Brain microvascular endothelial cell (primary cell): ENCODE measurements around the gene FAM177B.
A peak's percentile ranks its signal among the peaks of the same experiment; 100 is the strongest.

Source experiments
- DNase-seq: peaks from one replicate; pipeline ENCODE4 v3.0.0-alpha.2; 2020
- H3K27ac ChIP-seq: fragments of 250-450 bp; sonication (Bioruptor Pico); 2 replicates; pipeline ENCODE4 v1.5.1; 2020; ENCODE audit warnings: mild to moderate bottlenecking, moderate library complexity
- H3K27me3 ChIP-seq: fragments of 250-450 bp; sonication (Bioruptor Pico); replicated peaks from 2 replicates; pipeline ENCODE4 v1.5.1; 2020; ENCODE audit warnings: mild to moderate bottlenecking
- H3K36me3 ChIP-seq: fragments of 250-450 bp; sonication (Bioruptor Pico); replicated peaks from 2 replicates; pipeline ENCODE4 v1.5.1; 2020; ENCODE audit warnings: mild to moderate bottlenecking
- H3K4me3 ChIP-seq: 2 replicates; pipeline ENCODE4 v1.5.1; 2011; ENCODE audit warnings: low read depth, mild to moderate bottlenecking, control low read depth, low read length, moderate library complexity
- CTCF ChIP-seq: IDR thresholded peaks from 2 replicates; pipeline ENCODE4 v1.5.1; 2011; ENCODE audit warnings: low read depth, mild to moderate bottlenecking, moderate library complexity, low read length, control low read depth, inconsistent platforms; ENCODE audit errors: missing control alignments
- in situ Hi-C: cut with HindIII; loops from 2 replicates; pipeline ENCODE4 v1.10.0; 2017; ENCODE audit warnings: low sequenced_read_pairs, low pct_ligation_motif_present

The FAM177B gene

GRCh38 chr1:222702210-222702609, 34.8 kb upstream of the FAM177B start:
- H3K27ac ChIP-seq: no peak overlapping the region
- H3K27me3 ChIP-seq: no peaks in the 10 kb centered on the region
- no peak for DNase-seq
- in situ Hi-C loops: no loop called here
- peaks cover 12% of the 10 kb centered on the region for H3K36me3 ChIP-seq
- no peak overlapping the region for H3K4me3 ChIP-seq
- TF ChIP-seq CTCF: no peak

GRCh38 chr1:222704260-222704659, 32.7 kb upstream of the FAM177B start:
- TF ChIP-seq CTCF: no peak
- no peak for DNase-seq
- H3K36me3 ChIP-seq: peaks cover 12% of the 10 kb centered on the region
- in situ Hi-C loops: no loop called here
- H3K27me3 ChIP-seq: no peaks in the 10 kb centered on the region
- no peak overlapping the region for H3K27ac ChIP-seq
- no peak overlapping the region for H3K4me3 ChIP-seq

GRCh38 chr1:222706815-222707214, 30.2 kb upstream of the FAM177B start:
- DNase-seq: no peak
- TF ChIP-seq CTCF: peak; percentile 5
- no peaks in the 10 kb centered on the region for H3K27me3 ChIP-seq
- peaks cover 7% of the 10 kb centered on the region for H3K36me3 ChIP-seq
- H3K4me3 ChIP-seq: no peak overlapping the region
- no peak overlapping the region for H3K27ac ChIP-seq
- in situ Hi-C loops: no loop called here

GRCh38 chr1:222709700-222710153, 27.3 kb upstream of the FAM177B start:
- Histone ChIP-seq H3K36me3 (no peaks in the 10 kb centered on the region), H3K4me3 (no peak overlapping the region), H3K27ac (no peak overlapping the region), H3K27me3 (no peaks in the 10 kb centered on the region)
- in situ Hi-C loops: no loop called here
- no peak for DNase-seq
- TF ChIP-seq CTCF: no peak

GRCh38 chr1:222711319-222712252, 25.4 kb upstream of the FAM177B start:
- TF ChIP-seq CTCF: no peak
- H3K4me3 ChIP-seq: peak overlapping the region; percentile 98
- no peaks in the 10 kb centered on the region for H3K27me3 ChIP-seq
- H3K36me3 ChIP-seq: no peaks in the 10 kb centered on the region
- DNase-seq: peak; percentile 59
- in situ Hi-C loops: no loop called here
- H3K27ac ChIP-seq: peak overlapping the region; percentile 72
